ENCODE results near the gene CD209.

The CD209 gene

GRCh38 chr19:7701654-7702457 is 45.5 kb downstream of the CD209 start, which contains the start of gene FCER2:
Gene FCER2 (minus strand): TSS chr19:7702131. CDS start chr19:7699760, 2,371 bp downstream.
- H3K27me3 ChIP-seq (ENCODE audit: control insufficient read depth in 3 of 3, insufficient read depth in 3 of 3, low read depth in 1 of 3, low read length in 3 of 3) = peaks cover 0 to 20% (median 2%) of the 10 kb centered on the region in 3 experiments
- H3K4me2 ChIP-seq (ENCODE audit: insufficient read depth, low read length, poor library complexity, severe bottlenecking) = no peak within 1 kb of the TSS
- no peak within 1 kb of the TSS for H4K91ac ChIP-seq (ENCODE audit: low read depth, low read length, poor library complexity)
- peaks cover 3% of the 10 kb centered on the region for H3K79me1 ChIP-seq (ENCODE audit: low read depth, low read length)
- H2BK5ac ChIP-seq (ENCODE audit: low read length) = no peak within 1 kb of the TSS
- no CpG with 5 or more reads among the region's 20 CpGs for WGBS, 2 donors (ENCODE audit: extremely low coverage in 2 of 2, insufficient read length in 2 of 2, insufficient replicate concordance in 1 of 2)
- no peak within 1 kb of the TSS for H2BK120ac ChIP-seq (ENCODE audit: low read depth, low read length)
- no peaks in the 10 kb centered on the region for H3K4me1 ChIP-seq (ENCODE audit: control insufficient read depth in 2 of 2, insufficient read depth in 1 of 2, low read depth in 1 of 2, low read length in 2 of 2)
- no peak within 1 kb of the TSS for H3K4me3 ChIP-seq (ENCODE audit: low read length in 2 of 2)
- no peak within 1 kb of the TSS for H2AFZ ChIP-seq (ENCODE audit: low read length)
- no peak within 1 kb of the TSS for H3K9ac ChIP-seq (ENCODE audit: low read depth, low read length, poor library complexity)
- no peak within 1 kb of the TSS for H3K4ac ChIP-seq (ENCODE audit: low read length)
- no peak within 1 kb of the TSS for H2BK15ac ChIP-seq (ENCODE audit: low read length)
- H3K23ac ChIP-seq (ENCODE audit: low read depth, low read length, poor library complexity) = no peak within 1 kb of the TSS
- no peak within 1 kb of the TSS for H3K18ac ChIP-seq (ENCODE audit: low read length)
- H2BK12ac ChIP-seq (ENCODE audit: low read length) = no peak within 1 kb of the TSS
- no peaks in the 10 kb centered on the region for H3K9me3 ChIP-seq (replicated peaks in 1 of 2; ENCODE audit: control insufficient read depth in 2 of 2, insufficient read depth in 1 of 2, low read depth in 1 of 2, low read length in 2 of 2)
- no peak within 1 kb of the TSS for H3K14ac ChIP-seq (ENCODE audit: low read length)
- H4K8ac ChIP-seq (ENCODE audit: low read depth, low read length) = no peak within 1 kb of the TSS
- DNase-seq (ENCODE audit: low spot score) = no peak
- H2AK5ac ChIP-seq (ENCODE audit: low read depth, low read length) = no peak within 1 kb of the TSS
- H3K27ac ChIP-seq (replicated peaks; ENCODE audit: low read length) = no peak within 1 kb of the TSS
- H3K36me3 ChIP-seq (replicated peaks in 1 of 2; ENCODE audit: control insufficient read depth in 2 of 2, insufficient read depth in 2 of 2, low read length in 2 of 2) = no peaks in the 10 kb centered on the region

GRCh38 chr19:7701049-7701653 is 46.2 kb downstream of the CD209 start:
- Histone ChIP-seq H4K8ac (ENCODE audit: low read depth, low read length) (no peak overlapping the region), H2AFZ (ENCODE audit: low read length) (no peak overlapping the region), H3K4me3 (ENCODE audit: low read length in 2 of 2) (no peak overlapping the region)

GRCh38 chr19:7699417-7700401 is 47.6 kb downstream of the CD209 start:
- no peak overlapping the region for H3K4me3 ChIP-seq (ENCODE audit: low read length in 2 of 2)
- DNase-seq (ENCODE audit: low spot score) = no peak
- H3K4me2 ChIP-seq (ENCODE audit: insufficient read depth, low read length, poor library complexity, severe bottlenecking) = no peak overlapping the region
- no peak overlapping the region for H2BK120ac ChIP-seq (ENCODE audit: low read depth, low read length)
- WGBS, 2 donors (ENCODE audit: extremely low coverage in 2 of 2, insufficient read length in 2 of 2, insufficient replicate concordance in 1 of 2) = no CpG with 5 or more reads among the region's 15 CpGs
- no peak overlapping the region for H3K27ac ChIP-seq (replicated peaks; ENCODE audit: low read length)
- H3K4me1 ChIP-seq (ENCODE audit: control insufficient read depth in 2 of 2, insufficient read depth in 1 of 2, low read depth in 1 of 2, low read length in 2 of 2) = no peaks in the 10 kb centered on the region
- H2BK15ac ChIP-seq (ENCODE audit: low read length) = no peak overlapping the region
- no peak overlapping the region for H2AK5ac ChIP-seq (ENCODE audit: low read depth, low read length)
- no peak overlapping the region for H2BK5ac ChIP-seq (ENCODE audit: low read length)
- no peak overlapping the region for H3K18ac ChIP-seq (ENCODE audit: low read length)
- no peak overlapping the region for H2AFZ ChIP-seq (ENCODE audit: low read length)
- H3K36me3 ChIP-seq (replicated peaks in 1 of 2; ENCODE audit: control insufficient read depth in 2 of 2, insufficient read depth in 2 of 2, low read length in 2 of 2) = no peaks in the 10 kb centered on the region
- peaks cover 3% of the 10 kb centered on the region for H3K79me1 ChIP-seq (ENCODE audit: low read depth, low read length)
- no peak overlapping the region for H3K14ac ChIP-seq (ENCODE audit: low read length)
- no peak overlapping the region for H3K4ac ChIP-seq (ENCODE audit: low read length)
- no peak overlapping the region for H3K9ac ChIP-seq (ENCODE audit: low read depth, low read length, poor library complexity)
- no peaks in the 10 kb centered on the region for H3K9me3 ChIP-seq (replicated peaks in 1 of 2; ENCODE audit: control insufficient read depth in 2 of 2, insufficient read depth in 1 of 2, low read depth in 1 of 2, low read length in 2 of 2)
- no peak overlapping the region for H4K8ac ChIP-seq (ENCODE audit: low read depth, low read length)
- H3K27me3 ChIP-seq (ENCODE audit: control insufficient read depth in 3 of 3, insufficient read depth in 3 of 3, low read depth in 1 of 3, low read length in 3 of 3) = peaks cover 0 to 20% (median 2%) of the 10 kb centered on the region in 3 experiments
- H2BK12ac ChIP-seq (ENCODE audit: low read length) = no peak overlapping the region
- H3K23ac ChIP-seq (ENCODE audit: low read depth, low read length, poor library complexity) = no peak overlapping the region
- no peak overlapping the region for H4K91ac ChIP-seq (ENCODE audit: low read depth, low read length, poor library complexity)

More at GRCh38 chr19:7701049-7701653, 46.2 kb downstream of the CD209 start:
- Histone ChIP-seq H3K27ac (replicated peaks; ENCODE audit: low read length) (no peak overlapping the region), H3K14ac (ENCODE audit: low read length) (no peak overlapping the region), H3K23ac (ENCODE audit: low read depth, low read length, poor library complexity) (no peak overlapping the region), H4K91ac (ENCODE audit: low read depth, low read length, poor library complexity) (no peak overlapping the region), H3K4ac (ENCODE audit: low read length) (no peak overlapping the region), H3K4me1 (ENCODE audit: control insufficient read depth in 2 of 2, insufficient read depth in 1 of 2, low read depth in 1 of 2, low read length in 2 of 2) (no peaks in the 10 kb centered on the region), H3K79me1 (ENCODE audit: low read depth, low read length) (peaks cover 3% of the 10 kb centered on the region), H2BK12ac (ENCODE audit: low read length) (no peak overlapping the region), H3K36me3 (replicated peaks in 1 of 2; ENCODE audit: control insufficient read depth in 2 of 2, insufficient read depth in 2 of 2, low read length in 2 of 2) (no peaks in the 10 kb centered on the region), H2BK5ac (ENCODE audit: low read length) (no peak overlapping the region), H3K4me2 (ENCODE audit: insufficient read depth, low read length, poor library complexity, severe bottlenecking) (no peak overlapping the region), H2BK15ac (ENCODE audit: low read length) (no peak overlapping the region), H3K27me3 (ENCODE audit: control insufficient read depth in 3 of 3, insufficient read depth in 3 of 3, low read depth in 1 of 3, low read length in 3 of 3) (peaks cover 0 to 20% (median 2%) of the 10 kb centered on the region in 3 experiments), H3K9ac (ENCODE audit: low read depth, low read length, poor library complexity) (no peak overlapping the region), H3K9me3 (replicated peaks in 1 of 2; ENCODE audit: control insufficient read depth in 2 of 2, insufficient read depth in 1 of 2, low read depth in 1 of 2, low read length in 2 of 2) (no peaks in the 10 kb centered on the region), H2BK120ac (ENCODE audit: low read depth, low read length) (no peak overlapping the region), H2AK5ac (ENCODE audit: low read depth, low read length) (no peak overlapping the region), H3K18ac (ENCODE audit: low read length) (no peak overlapping the region)
- no peak for DNase-seq (ENCODE audit: low spot score)
- WGBS, 2 donors (ENCODE audit: extremely low coverage in 2 of 2, insufficient read length in 2 of 2, insufficient replicate concordance in 1 of 2) = no CpG with 5 or more reads among the region's 12 CpGs

All from neuronal stem cell (in vitro differentiated cells).